Measurements from ENCODE around the gene ABCC3. TPM values are rescaled to one million over a fixed set of nuclear protein-coding genes. Genes with fewer than 3 reads are reported as not detected.

The ABCC3 gene
- total and polyA plus RNA-seq, 12 donors, result 0.23 to 5.7 (median 1.1) TPM; not detected in 1

DNA sequence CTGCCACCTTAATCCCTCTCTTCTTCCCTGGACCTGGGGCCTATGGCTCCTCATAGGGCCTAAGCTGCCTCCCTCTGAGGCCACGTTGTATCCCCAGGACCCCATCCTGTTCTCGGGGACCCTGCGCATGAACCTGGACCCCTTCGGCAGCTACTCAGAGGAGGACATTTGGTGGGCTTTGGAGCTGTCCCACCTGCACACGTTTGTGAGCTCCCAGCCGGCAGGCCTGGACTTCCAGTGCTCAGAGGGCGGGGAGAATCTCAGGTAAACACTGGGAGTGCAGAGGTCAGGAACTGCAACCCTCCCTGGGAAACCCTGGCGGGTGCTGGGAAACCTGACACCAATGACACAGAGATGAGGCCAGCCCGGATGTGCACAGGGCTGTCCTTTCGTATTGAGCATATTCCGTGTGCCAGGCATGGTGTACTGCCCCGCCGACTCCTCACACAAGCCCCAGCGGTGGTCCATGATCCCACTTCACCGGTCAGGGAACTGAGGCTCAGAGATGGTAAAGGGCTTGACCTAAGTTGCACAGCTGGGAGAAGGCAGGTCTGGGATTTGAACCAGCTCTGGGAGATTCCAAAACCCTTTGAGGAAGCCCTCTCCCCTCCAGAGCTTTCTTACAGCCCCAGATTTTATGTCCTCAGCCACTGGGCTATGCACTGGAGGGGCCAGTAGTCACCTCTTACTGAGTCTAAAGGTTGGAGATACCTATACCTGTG is 50.1 kb downstream of the ABCC3 start:
- Histone ChIP-seq H3K4me1 (peaks cover 0 to 35% (median 15%) of the 10 kb centered on the region in 9 donors), H3K27ac (no peak overlapping the region), H3K9me3 (no peaks in the 10 kb centered on the region), H3K4me3 (no peak overlapping the region), H3K27me3 (no peaks in the 10 kb centered on the region), H3K36me3 (no peaks in the 10 kb centered on the region)
- 82 to 83% methylated on average over 15 of the region's 15 CpGs for WGBS, 2 donors
- DNase-seq (no peak), ATAC-seq (no peak)
- intact Hi-C loops (cut with DNase I), result loop anchor here in 7 of 10 donors (5.0 to 10.0 kb wide), 4 partner anchors 52 to 200 kb away; partner anchors contain the start of genes ABCC3 (in 5 of the 7) and SPATA20 (in 3 of the 7)
- TF ChIP-seq, protein P1, sequence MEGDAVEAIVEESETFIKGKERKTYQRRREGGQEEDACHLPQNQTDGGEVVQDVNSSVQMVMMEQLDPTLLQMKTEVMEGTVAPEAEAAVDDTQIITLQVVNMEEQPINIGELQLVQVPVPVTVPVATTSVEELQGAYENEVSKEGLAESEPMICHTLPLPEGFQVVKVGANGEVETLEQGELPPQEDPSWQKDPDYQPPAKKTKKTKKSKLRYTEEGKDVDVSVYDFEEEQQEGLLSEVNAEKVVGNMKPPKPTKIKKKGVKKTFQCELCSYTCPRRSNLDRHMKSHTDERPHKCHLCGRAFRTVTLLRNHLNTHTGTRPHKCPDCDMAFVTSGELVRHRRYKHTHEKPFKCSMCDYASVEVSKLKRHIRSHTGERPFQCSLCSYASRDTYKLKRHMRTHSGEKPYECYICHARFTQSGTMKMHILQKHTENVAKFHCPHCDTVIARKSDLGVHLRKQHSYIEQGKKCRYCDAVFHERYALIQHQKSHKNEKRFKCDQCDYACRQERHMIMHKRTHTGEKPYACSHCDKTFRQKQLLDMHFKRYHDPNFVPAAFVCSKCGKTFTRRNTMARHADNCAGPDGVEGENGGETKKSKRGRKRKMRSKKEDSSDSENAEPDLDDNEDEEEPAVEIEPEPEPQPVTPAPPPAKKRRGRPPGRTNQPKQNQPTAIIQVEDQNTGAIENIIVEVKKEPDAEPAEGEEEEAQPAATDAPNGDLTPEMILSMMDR (IDR thresholded peaks at IDR 0.05), result no peak

DNA sequence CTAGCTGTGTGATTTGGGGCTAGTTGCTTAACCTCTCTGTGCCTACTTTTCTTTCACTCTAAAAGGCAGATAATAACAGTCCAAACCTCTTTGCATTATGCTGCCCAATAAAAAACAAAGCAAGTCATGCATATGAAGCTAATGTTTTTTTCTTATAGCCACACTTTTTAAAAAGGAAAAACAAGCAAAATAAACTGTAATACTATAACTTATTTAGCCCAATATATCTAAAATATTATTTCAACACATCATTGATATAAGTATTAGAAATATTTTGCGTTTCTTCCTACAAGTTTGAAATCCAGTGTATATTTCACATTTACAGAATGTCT is 50.6 kb downstream of the ABCC3 start:
- no peaks in the 10 kb centered on the region for H3K27me3 ChIP-seq
- DNase-seq, result no peak
- H3K4me3 ChIP-seq, result no peak overlapping the region
- ATAC-seq, result no peak
- H3K9me3 ChIP-seq, result no peaks in the 10 kb centered on the region
- H3K4me1 ChIP-seq, result peaks cover 0 to 37% (median 15%) of the 10 kb centered on the region in 9 donors
- TF ChIP-seq, protein P1 (IDR thresholded peaks at IDR 0.05), result no peak
- intact Hi-C loops (cut with DNase I), result loop anchor here in 2 of 10 donors (5.0 to 10.0 kb wide), 2 partner anchors 133 to 200 kb away; no protein-coding TSS in a partner anchor
- no peaks in the 10 kb centered on the region for H3K36me3 ChIP-seq
- no peak overlapping the region for H3K27ac ChIP-seq
- 92 to 97% methylated on average over 1 of the region's 1 CpG for WGBS, 2 donors

DNA sequence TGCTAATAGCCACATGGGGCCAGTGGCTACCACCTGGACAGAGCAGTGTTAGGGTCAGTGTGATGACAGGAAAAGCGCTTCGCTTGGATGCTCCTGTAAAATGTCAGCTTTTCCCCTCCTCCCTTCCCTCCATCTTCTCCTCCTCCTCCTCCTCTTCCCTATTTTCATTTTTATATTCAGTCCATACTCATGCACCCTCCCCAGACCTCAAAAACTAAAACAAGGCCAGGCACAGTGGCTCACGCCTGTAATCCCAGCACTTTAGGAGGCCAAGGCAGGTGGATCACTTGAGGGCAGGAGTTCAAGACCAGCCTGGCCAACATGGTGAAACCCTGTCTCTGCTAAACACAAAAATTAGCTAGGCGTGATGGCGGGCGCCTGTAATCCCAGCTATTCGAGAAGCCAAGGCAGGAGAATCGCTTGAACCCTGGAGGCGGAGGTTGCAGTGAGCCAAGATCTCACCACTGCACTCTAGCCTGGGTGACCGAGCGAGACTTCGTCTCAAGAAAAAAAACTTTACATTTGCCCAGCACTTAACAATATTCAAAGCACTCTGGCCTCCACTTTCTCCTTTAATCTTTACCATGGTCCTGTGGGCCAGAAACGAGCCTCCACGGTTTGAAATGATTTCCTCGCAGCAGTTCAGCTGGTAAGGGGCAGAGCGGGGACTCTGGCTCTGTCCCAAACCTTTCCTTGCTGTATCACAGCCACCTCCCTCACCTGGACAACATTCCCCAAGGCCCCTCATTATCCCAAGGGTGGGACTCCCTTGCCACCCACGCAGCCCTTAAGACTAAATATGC is 51.2 kb downstream of the ABCC3 start:
- Histone ChIP-seq H3K27ac (peak overlapping the region in 7 of 10 donors; percentile 39 to 65 (median 56)), H3K9me3 (no peaks in the 10 kb centered on the region), H3K27me3 (no peaks in the 10 kb centered on the region), H3K4me3 (no peak overlapping the region), H3K4me1 (peaks cover 0 to 36% (median 15%) of the 10 kb centered on the region in 9 donors), H3K36me3 (no peaks in the 10 kb centered on the region)
- WGBS, 2 donors, result 86% methylated on average over 17 of the region's 17 CpGs
- DNase-seq, result no peak
- TF ChIP-seq, protein P1 (IDR thresholded peaks at IDR 0.05), result no peak
- intact Hi-C loops (cut with DNase I), result loop anchor here in 3 of 10 donors (2.0 to 10.0 kb wide), 3 partner anchors 47 to 201 kb away; no protein-coding TSS in a partner anchor
- ATAC-seq, result no peak

DNA sequence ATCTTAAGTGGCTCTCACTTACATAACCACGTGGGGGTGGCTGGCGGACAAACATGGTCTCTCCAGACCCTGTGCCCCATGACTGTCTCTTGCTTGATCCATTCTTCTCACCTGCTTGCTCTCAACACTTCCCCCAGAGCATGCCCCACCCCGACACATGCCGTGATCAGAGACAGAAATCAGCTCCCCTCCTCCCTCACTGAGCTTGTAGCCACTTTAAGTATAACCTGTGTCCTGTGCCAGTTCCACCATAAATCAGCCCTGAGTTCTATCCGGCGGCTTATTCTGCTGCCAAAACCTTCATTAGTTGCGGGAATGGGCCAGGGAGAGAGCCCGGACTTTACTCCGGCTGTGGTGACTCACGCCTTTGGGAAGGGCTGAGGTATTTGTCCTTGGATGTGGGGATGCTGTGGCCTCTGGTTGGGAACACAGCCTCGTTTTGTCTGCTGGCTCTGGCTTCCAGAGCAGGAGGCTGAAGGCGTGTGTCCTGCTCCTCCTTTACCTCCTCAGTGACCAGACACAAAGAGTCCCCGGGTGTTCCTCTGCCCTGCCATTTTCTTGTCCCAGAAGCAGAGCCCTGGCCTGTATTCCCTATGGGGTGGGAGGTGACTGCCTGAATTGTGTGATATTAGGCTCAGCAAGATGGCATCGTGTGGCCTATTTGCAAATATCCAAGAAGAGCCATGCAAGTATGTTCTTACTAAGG is 52.0 kb downstream of the ABCC3 start:
- WGBS, 2 donors, result 49 to 57% methylated on average over 14 of the region's 14 CpGs
- peak in 1 of 2 donors; percentile 34 for DNase-seq
- intact Hi-C loops (cut with DNase I), result loop anchor here in 3 of 10 donors (2.0 to 10.0 kb wide), 3 partner anchors 48 to 202 kb away; no protein-coding TSS in a partner anchor
- no peaks in the 10 kb centered on the region for H3K36me3 ChIP-seq
- peaks cover 2 to 36% (median 13%) of the 10 kb centered on the region in 9 donors for H3K4me1 ChIP-seq
- no peaks in the 10 kb centered on the region for H3K9me3 ChIP-seq
- H3K27me3 ChIP-seq, result no peaks in the 10 kb centered on the region
- H3K27ac ChIP-seq, result peak overlapping the region in 7 of 10 donors; percentile 39 to 65 (median 56)
- ATAC-seq, result peak; percentile 21 to 91 (median 77)
- H3K4me3 ChIP-seq, result no peak overlapping the region
- TF ChIP-seq, protein P1 (IDR thresholded peaks at IDR 0.05), result no peak

All from heart right ventricle (tissue), 16 donors.